Measurements from ENCODE around the gene OLFML2A.

The OLFML2A gene

DNA sequence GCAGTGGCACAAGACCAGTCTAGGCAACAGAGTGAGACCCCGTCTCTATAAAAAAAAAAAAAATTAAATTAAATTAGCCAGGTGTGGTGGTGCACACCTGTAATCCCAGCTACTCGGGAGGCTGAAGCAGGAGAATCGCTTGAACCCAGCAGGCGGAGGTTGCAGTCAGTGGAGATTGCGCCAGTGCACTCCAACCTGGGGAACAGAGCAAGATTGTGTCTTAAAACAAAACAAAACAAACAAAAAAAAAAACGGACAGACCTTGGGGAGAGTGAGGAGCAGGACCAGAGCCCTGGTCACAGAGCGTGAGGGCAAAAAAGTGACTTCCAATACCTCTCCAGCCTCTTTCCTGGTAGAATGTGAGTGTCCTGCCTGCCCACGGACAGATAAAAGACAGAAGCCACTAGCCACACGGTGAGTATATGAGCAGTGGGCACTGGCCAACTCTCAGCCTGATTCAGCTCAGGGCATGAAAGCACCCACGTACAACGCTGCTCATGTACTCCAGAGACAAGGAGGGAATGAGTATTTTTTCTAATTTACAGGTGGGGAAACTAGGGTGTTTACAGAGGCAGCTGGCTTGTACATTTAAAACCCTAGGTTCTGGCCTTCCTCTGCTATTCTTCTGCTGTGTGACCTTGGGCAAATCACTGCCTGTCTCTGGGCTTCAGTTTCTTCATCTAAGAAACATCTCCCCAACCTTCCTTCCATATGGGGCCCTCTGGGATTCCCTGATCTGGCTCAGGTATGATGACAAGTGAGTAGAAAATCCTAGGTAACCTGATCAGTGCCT lies 1.8 kb downstream of the OLFML2A start:
- Histone ChIP-seq H3K79me2 (ENCODE audit: insufficient read depth, low read length) (no peaks in the 10 kb centered on the region), H3K27me3 (ENCODE audit: low read length) (no peaks in the 10 kb centered on the region), H3K4me3 (ENCODE audit: insufficient read depth, low read length, poor library complexity, severe bottlenecking) (no peak overlapping the region), H3K4me2 (ENCODE audit: low read depth, low read length, poor library complexity, severe bottlenecking) (no peak overlapping the region), H3K9me3 (ENCODE audit: insufficient read depth, low read length) (no peaks in the 10 kb centered on the region), H3K9ac (ENCODE audit: low read length) (no peak overlapping the region), H3F3A (ENCODE audit: insufficient read depth) (no peaks in the 10 kb centered on the region), H3K36me3 (ENCODE audit: low read length) (no peaks in the 10 kb centered on the region), H3K27ac (ENCODE audit: low read depth, low read length) (no peak overlapping the region), H4K20me1 (ENCODE audit: low read depth, low read length) (no peaks in the 10 kb centered on the region), H3K9me2 (replicated peaks; ENCODE audit: insufficient read depth, low read length) (no peaks in the 10 kb centered on the region), H2AFZ (ENCODE audit: low read depth, low read length, severe bottlenecking) (no peak overlapping the region)
- TF ChIP-seq, protein P1, sequence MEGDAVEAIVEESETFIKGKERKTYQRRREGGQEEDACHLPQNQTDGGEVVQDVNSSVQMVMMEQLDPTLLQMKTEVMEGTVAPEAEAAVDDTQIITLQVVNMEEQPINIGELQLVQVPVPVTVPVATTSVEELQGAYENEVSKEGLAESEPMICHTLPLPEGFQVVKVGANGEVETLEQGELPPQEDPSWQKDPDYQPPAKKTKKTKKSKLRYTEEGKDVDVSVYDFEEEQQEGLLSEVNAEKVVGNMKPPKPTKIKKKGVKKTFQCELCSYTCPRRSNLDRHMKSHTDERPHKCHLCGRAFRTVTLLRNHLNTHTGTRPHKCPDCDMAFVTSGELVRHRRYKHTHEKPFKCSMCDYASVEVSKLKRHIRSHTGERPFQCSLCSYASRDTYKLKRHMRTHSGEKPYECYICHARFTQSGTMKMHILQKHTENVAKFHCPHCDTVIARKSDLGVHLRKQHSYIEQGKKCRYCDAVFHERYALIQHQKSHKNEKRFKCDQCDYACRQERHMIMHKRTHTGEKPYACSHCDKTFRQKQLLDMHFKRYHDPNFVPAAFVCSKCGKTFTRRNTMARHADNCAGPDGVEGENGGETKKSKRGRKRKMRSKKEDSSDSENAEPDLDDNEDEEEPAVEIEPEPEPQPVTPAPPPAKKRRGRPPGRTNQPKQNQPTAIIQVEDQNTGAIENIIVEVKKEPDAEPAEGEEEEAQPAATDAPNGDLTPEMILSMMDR (IDR thresholded peaks at IDR 0.05; ENCODE audit: insufficient read depth, low read length, poor library complexity, severe bottlenecking): no peak
- no peak for TF ChIP-seq EZH2phosphoT487 (conservative IDR thresholded peaks at IDR 0.05; ENCODE audit: low read length)

DNA sequence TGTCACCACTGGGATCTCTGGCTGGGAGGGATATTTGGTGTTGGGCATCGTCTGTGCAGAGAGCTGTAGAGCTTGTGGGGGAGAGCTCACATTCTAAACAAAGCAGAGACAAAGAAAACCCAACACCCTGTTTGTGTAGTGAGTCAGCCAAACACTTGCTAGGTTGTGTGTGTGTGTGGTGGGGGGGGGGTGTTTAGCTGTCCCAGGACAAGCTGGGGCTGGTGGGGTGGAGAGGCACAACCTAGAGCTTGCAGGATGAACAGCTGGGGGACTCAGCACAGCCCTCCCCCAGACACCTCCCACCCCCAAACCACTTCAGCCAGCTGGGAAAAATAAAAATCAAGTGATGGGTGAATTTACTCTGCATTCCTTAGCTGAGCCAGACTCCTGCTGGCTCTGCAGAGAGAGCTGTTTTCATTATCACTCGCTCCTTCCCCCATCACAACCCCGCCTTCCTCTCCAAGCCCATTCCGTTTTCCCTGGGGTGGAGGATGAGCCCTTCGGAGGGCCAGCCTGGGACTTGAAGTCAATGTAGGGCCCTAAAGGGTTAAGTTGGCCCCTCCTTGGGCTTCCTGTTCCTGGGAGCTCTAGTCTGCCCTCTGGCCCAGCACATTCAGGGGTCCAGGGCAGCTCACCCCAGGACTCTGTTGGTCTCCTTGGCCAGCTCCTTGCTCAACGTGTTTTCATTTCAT lies 2.6 kb downstream of the OLFML2A start:
- Histone ChIP-seq H3K9ac (ENCODE audit: low read length) (no peak overlapping the region), H3K36me3 (ENCODE audit: low read length) (no peaks in the 10 kb centered on the region), H3K4me3 (ENCODE audit: insufficient read depth, low read length, poor library complexity, severe bottlenecking) (no peak overlapping the region), H3K27me3 (ENCODE audit: low read length) (no peaks in the 10 kb centered on the region), H3K4me2 (ENCODE audit: low read depth, low read length, poor library complexity, severe bottlenecking) (no peak overlapping the region), H4K20me1 (ENCODE audit: low read depth, low read length) (no peaks in the 10 kb centered on the region), H2AFZ (ENCODE audit: low read depth, low read length, severe bottlenecking) (no peak overlapping the region), H3K27ac (ENCODE audit: low read depth, low read length) (no peak overlapping the region), H3K79me2 (ENCODE audit: insufficient read depth, low read length) (no peaks in the 10 kb centered on the region), H3K9me3 (ENCODE audit: insufficient read depth, low read length) (no peaks in the 10 kb centered on the region), H3F3A (ENCODE audit: insufficient read depth) (no peaks in the 10 kb centered on the region), H3K9me2 (replicated peaks; ENCODE audit: insufficient read depth, low read length) (no peaks in the 10 kb centered on the region)
- no peak for TF ChIP-seq EZH2phosphoT487 (conservative IDR thresholded peaks at IDR 0.05; ENCODE audit: low read length)
- TF ChIP-seq, protein P1 (IDR thresholded peaks at IDR 0.05; ENCODE audit: insufficient read depth, low read length, poor library complexity, severe bottlenecking): no peak

DNA sequence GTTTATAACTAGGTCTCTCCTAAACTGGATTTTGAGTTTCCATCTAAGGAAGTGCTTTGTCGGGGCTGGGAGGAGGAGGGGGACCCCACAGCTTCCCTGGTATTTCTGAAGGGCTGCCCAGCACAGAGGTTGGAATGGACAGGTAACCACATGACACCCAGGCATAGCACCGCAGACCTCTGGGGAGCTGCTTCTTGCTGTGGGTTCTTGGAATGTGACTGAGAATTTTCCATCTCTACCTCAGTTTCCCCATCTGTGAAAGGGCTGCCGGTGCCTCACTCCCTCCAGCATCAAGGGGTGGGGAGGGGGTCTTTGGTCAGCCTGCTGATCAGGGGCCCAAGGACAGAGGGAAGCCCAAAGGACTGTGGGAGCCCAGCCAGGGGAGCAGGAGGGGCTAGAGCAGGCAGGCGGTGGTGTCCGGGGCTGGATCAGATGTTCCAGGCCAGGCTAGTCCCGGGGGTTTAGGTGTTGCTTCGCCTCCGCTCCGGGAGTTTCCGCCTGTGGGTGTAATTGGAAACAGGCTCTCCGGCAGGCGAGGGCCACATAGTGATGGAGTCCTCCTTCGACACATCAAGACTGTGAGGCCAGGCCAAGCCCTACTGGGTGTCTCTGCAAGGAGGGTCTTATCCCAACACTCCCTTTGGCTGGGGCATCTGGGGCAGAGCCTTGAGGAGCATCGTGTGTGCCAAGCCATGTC lies 3.3 kb downstream of the OLFML2A start:
- H3K9me3 ChIP-seq (ENCODE audit: insufficient read depth, low read length): no peaks in the 10 kb centered on the region
- TF ChIP-seq, protein P1 (IDR thresholded peaks at IDR 0.05; ENCODE audit: insufficient read depth, low read length, poor library complexity, severe bottlenecking): no peak
- TF ChIP-seq EZH2phosphoT487 (conservative IDR thresholded peaks at IDR 0.05; ENCODE audit: low read length): no peak
- H2AFZ ChIP-seq (ENCODE audit: low read depth, low read length, severe bottlenecking): no peak overlapping the region
- H3K4me2 ChIP-seq (ENCODE audit: low read depth, low read length, poor library complexity, severe bottlenecking): no peak overlapping the region
- no peak overlapping the region for H3K27ac ChIP-seq (ENCODE audit: low read depth, low read length)
- no peaks in the 10 kb centered on the region for H3K36me3 ChIP-seq (ENCODE audit: low read length)
- no peaks in the 10 kb centered on the region for H4K20me1 ChIP-seq (ENCODE audit: low read depth, low read length)
- no peaks in the 10 kb centered on the region for H3K9me2 ChIP-seq (replicated peaks; ENCODE audit: insufficient read depth, low read length)
- H3K27me3 ChIP-seq (ENCODE audit: low read length): no peaks in the 10 kb centered on the region
- no peaks in the 10 kb centered on the region for H3K79me2 ChIP-seq (ENCODE audit: insufficient read depth, low read length)
- no peak overlapping the region for H3K4me3 ChIP-seq (ENCODE audit: insufficient read depth, low read length, poor library complexity, severe bottlenecking)
- no peak overlapping the region for H3K9ac ChIP-seq (ENCODE audit: low read length)
- H3F3A ChIP-seq (ENCODE audit: insufficient read depth): no peaks in the 10 kb centered on the region
